Upper lobe of left lung (tissue), 4 donors: Measurements from ENCODE around the gene NRM.

Experiments used
- EP300 ChIP-seq, 4 donors: sonication (generic); formaldehyde crosslinking; IDR thresholded peaks; one replicate each; pipeline ENCODE4 v1.5.1; 2017; ENCODE audit warnings: antibody characterized with exemption in 4 of 4, control low read depth in 2 of 4
- POLR2AphosphoS5 ChIP-seq, 2 donors: sonication (generic); formaldehyde crosslinking; IDR thresholded peaks; one replicate each; pipeline ENCODE4 v1.5.1; 2017; ENCODE audit warnings: antibody characterized with exemption in 2 of 2
- TF ChIP-seq, protein P1 (sequence below), 6 experiments: fragments of 450-650 bp in 4 of 6; fragments of 200-600 bp in 2 of 6; sonication (generic) in 2 of 6; IDR thresholded peaks; one replicate each; pipeline ENCODE4 v1.5.1; 2016 to 2019; ENCODE audit warnings: antibody characterized with exemption in 6 of 6

DNA sequence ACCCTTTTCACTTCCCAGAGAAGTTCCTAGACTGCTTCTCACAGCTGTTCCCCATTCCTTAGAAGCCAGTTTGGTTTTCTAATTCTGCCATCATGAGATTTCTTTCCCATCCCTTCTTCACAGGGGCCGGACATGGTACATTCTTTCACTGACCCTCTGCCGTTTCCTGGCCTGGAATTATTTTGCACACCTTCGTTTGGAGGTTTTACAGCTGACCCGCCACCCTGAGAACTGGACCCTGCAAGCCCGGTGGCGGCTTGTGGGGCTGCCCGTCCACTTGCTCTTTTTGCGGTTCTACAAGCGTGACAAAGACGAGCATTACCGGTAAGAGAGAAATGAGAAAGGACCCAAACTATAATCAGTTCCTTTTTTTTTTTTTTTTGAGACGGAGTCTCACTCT is 39.6 kb downstream of the NRM start:
- TF ChIP-seq, protein P1, sequence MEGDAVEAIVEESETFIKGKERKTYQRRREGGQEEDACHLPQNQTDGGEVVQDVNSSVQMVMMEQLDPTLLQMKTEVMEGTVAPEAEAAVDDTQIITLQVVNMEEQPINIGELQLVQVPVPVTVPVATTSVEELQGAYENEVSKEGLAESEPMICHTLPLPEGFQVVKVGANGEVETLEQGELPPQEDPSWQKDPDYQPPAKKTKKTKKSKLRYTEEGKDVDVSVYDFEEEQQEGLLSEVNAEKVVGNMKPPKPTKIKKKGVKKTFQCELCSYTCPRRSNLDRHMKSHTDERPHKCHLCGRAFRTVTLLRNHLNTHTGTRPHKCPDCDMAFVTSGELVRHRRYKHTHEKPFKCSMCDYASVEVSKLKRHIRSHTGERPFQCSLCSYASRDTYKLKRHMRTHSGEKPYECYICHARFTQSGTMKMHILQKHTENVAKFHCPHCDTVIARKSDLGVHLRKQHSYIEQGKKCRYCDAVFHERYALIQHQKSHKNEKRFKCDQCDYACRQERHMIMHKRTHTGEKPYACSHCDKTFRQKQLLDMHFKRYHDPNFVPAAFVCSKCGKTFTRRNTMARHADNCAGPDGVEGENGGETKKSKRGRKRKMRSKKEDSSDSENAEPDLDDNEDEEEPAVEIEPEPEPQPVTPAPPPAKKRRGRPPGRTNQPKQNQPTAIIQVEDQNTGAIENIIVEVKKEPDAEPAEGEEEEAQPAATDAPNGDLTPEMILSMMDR (IDR thresholded peaks at IDR 0.05) = no peak
- TF ChIP-seq POLR2AphosphoS5 (IDR thresholded peaks at IDR 0.05) (no peak), EP300 (IDR thresholded peaks at IDR 0.05) (no peak)
